SIG-M5 treated with dmso at 0.1 percent for 504 hours (cell line): ENCODE measurements around the gene ARHGAP8.
"Not testable (repeated sequence)": the region's sequence is repeated elsewhere in the genome, so short reads cannot be mapped to it uniquely, and the experiment has no call there.

Experiments used
- DNase-seq: peaks from one replicate; lab custom pipeline; 2025; ENCODE audit not compliant: unreplicated experiment; lab: John Stamatoyannopoulos, UW

Gene ARHGAP8

DNA sequence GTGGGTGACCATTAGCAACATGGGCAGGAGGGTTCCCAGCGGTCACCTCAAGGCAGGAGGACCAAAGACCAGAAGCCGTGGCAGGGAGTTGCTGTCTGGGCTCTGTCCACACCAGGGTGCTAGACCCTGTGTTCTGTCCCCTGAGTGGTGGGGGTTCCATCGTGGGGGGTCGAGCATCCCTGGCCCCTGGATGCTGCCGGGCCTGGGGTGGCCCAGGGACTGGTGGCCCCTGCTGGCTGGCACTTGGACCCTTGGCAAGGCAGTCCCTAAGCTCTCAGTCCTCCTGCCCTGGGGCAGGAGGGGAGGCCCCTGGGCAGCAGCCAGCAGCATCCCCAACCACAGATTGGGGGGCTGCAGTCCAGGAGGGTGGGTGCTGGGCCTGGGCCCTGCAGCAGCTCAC, 13.4 kb upstream of the ARHGAP8 start:
- DNase-seq = no peak

DNA sequence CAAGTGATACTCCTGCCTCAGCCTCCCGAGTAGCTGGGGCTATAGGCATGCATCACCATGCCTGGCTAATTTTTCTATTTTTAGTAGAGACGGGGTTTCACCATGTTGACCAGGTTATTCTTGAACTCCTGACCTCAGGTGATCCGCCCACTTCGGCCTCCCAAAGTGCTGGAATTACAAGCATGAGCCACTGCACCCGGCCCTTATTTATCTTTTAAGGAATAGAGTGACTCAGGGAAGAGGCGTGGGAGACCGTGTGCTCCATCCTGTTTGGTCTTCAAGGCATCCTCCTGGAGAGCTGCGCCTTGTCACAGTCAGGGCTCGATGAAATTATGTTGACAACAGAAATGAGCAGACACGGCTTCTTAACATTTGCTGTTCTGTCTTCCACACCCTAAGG, 12.7 kb upstream of the ARHGAP8 start:
- DNase-seq = not testable (repeated sequence)

DNA sequence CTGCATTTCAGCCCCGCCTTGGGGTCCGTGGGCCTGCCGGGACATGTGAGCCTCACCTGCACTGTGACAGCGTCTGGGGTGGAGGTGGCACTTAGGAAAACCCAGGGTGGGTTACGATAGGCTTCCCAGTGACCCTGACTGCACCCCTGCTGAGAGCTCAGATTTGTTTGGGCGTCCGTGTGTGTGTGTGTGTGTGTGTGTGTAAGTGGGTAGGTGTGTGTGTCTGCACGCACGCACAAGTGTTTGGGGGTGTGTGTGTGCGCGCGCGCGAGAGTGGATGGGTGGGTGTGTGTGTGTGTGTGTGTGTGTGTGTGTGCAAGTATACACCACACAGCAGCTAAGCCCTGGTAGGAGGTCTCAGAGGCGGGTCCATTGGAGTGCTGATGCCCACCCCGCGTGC, 12.1 kb upstream of the ARHGAP8 start:
- DNase-seq = no peak

DNA sequence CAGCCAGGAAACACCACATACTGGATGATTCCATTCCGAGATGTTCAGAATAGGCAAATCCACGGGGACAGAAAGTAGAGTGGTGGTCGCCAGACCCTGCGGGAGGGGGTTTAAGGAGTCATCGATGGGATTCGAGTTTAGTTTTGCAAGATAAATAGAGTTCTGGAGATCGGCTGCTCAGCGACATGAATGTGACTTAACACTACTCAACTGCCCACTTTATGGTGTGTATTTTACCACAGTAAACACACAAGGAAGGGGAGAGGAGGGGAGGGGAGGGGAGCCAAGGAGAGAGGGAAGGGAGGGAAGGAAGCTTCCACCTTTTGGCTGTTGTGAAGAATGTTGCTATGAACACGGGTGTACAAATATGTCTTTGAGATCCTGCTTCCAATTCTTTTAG, 10.4 kb upstream of the ARHGAP8 start:
- no peak for DNase-seq

DNA sequence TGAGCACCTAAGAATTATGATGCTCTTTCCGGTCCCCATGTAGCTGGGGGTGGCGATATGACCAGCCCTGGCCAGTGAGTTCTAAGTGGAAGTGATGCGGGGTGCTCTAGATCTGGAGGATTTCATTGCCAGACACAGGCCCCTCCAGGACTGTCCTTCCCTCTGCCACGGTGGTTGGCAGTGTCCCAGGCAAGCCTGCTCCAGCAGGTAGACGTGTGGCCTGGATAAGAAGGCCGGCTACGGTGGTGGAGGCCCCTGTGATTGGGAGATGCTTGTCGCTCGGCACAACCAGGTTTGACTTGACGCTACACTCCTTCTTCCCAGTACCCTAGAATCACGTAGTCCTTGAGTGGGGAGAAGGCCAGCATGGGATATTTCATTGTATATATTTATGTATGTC, 9.1 kb upstream of the ARHGAP8 start:
- no peak for DNase-seq

DNA sequence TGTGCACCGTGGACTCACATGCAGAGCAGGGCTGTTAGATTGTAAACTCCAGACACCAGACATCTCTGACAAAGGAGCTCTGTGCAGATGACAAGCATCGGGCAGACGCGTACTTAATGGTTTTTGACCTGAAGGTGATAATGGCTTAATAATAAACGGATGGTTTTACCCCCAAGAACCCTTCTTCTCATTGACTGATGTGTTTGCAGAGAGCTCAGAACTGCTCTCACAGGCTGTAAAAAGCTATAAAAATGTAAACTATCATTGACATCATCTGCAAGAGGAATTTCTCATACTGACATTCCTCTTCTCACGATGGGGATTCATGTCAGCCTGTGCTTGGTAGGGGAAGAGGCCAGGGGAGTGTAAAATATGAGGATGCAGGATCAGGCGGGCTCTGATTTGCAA, 8.6 kb upstream of the ARHGAP8 start:
- DNase-seq = no peak

DNA sequence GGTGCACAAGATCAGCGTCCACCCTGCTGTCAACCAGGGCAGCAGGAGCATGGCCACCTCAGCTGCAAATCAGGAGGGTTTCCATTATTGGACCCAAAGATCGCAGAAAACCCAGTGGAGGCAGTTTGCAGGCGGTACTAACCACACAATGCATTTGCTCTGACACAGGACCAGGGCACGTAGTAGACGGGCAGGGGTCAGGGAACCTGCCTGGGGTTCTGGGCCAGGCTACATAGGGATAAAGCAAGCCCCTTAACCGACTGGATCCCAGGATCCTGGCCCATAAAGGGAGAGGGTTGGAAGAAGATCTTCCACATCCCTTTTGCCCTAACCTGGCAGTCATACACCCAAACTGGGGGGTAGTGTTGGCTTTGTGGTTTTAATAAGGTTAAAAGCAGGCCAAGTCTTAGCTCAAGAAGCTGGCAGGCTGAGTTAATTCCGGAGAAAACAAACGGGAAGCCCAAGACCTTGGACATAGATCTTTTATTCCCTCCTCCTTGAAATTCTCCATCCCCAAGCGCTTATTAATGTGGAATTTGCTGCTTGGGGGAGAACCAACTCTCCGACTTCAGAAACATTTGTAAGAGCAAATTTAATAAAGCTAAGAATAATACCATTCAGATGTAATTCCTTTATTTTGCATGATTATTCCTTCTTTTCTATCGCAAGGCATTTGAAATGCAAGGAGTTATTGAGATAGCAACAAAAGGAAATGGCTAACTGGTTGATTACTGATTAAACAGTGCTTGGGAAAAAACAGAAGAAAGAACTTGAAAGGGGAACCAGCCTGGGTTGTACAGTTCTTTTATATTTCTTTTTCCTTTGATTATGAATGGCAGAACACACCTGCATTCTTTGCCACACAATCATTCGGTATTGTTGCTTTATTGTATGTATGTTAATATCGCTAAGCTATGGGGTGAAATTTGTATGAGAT, 6.3 kb upstream of the ARHGAP8 start:
- no peak for DNase-seq

DNA sequence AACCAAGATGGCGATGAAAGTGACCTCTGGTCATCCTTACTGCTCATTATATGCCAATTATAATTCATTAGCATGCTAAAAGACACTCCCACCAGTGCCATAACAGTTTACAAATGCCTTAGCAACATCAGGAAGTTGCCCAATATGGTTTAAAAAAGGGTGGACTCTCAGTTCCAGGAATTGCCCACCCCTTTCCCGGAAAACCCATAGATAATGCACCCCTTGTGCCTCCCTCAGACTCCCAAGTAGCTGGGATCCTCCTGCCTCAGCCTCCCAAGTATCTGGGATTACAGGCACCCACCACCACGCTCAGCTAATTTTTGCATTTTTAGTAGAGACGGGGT, 4.6 kb upstream of the ARHGAP8 start:
- DNase-seq = not testable (repeated sequence)

DNA sequence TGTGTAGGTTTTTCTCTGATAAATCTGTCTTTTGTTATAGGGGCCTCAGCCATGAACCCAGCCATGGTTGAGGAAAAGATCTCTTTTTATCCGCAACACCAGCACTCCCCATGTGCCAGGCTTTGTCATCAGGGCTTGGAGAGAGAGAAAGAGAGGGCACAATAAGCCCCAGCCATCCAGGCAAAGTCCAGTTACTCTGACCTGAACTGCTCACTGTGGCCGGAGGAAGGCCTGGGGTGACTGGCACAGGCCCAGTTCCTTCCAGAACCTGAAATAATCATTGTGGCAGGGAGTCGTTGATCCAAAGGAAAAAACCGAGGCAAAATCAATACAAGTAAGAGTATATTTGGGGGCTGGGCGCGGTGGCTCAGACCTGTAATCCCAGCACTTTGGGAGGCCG, 3.9 kb upstream of the ARHGAP8 start:
- no peak for DNase-seq

DNA sequence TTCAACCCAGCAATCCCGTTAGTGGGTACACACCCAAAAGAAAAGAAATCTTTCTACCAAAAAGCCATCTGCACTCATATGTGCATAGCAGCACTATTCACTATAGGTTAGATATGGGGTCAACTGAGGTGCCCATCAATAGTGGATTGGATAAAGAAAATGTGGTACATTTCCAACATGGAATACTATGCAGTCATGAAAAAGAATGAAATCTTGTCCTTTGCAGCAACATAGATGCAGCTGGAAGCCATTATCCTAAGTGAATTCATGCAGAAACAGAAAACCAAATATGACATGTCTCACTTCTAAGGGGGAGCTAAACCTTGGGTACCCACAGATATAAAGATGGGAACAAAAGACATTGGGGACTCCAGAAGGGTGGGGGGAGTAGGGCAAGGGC, 1.9 kb upstream of the ARHGAP8 start:
- DNase-seq = no peak

DNA sequence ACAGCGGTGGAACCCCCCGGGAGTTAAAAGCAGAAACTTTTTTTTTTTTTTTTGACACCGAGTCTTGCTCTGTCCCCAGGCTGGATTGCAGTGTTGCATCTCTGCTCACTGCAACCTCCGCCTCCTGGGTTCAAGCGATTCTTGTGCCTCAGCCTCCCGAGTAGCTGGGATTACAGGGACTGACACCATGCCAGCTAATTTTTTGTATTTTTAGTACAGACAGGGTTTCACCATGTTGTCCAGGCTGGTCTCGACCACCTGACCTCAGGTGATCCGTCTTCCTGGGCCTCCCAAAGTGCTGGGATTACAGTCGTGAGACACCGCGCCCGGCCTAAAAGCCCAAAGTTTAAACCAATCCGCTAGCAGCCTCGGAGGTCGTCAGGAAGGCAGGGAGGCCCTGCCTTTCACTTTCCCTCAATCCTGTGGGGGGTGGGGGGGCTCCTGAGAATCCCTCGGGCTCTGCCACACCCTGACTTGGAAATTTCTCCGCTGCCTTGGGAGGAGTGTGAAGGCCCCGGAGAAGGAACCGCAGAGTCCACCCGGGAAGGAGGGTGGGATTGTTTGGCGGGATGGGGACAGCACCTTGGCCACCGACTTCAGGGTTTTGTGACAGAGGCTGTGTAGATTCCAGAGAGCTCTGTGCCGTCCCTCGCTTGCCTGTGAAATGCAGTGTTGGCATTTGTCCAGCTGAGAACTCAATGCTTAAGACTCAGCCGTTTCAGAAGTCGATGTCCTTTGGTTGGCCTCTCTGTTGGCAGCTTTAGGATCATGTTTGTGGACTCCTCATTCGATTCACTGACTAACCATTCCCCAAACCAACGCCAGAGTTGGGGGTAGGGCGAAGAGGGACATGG, 1.0 kb downstream of the ARHGAP8 start:
- no peak for DNase-seq

DNA sequence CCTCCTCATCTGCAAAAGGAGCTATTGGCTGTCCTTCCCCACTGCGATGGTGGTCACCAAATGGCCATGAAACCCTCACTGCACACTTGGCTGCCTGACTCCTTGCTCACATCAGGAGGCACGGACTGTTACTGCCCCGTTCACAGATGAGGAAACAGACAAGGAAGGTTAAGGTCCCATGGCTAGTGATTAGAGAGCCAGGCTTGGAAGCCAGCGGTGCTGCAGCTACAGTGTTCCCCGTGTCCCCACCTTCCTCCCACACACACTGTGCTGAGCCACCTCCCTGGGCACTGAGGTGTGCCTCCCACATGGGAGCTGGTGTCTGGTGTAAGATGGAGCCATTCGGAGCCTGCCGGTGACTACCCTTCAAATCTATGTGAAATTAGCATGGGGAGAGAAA, 2.6 kb downstream of the ARHGAP8 start:
- no peak for DNase-seq

DNA sequence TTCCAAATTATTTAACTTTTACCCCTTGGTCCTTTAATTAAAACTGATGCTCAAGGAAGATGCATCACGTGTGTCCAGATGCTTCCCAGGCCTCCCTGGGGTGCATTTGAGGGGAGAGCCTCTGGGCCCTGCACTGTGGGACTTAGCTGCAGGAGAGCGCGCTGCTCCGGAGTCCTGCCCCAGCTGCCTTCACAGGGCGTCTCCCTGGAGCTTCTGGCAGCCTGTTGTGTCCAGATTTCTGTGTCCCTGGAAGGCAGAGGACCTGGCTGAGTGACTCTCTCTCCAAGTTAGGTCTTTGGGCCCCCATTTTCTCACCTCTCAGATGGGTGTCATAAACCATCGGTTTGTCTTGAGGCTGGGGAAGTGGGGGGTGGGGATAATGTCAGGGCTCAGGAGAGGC, 3.0 kb downstream of the ARHGAP8 start:
- no peak for DNase-seq

DNA sequence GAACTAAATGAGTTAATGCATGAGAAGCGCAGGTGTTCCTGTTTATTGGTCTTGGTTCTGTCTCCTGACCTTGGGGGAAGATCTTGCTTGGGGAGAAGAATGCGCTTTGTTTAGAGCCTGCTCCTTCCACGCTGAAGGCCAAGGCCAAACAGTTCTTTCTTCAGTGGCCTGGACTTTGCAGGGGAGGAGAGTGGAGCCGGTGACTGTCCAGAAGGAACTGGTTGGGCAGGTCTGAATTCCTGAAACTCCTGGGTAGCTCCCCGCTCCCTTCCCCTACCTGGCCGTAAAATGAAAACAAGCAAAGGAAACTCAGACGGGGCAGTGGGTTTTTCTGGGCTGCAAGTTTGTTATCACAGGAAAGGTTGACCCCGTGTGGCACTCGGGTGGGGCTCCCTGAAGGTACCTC, 3.6 kb downstream of the ARHGAP8 start:
- no peak for DNase-seq

DNA sequence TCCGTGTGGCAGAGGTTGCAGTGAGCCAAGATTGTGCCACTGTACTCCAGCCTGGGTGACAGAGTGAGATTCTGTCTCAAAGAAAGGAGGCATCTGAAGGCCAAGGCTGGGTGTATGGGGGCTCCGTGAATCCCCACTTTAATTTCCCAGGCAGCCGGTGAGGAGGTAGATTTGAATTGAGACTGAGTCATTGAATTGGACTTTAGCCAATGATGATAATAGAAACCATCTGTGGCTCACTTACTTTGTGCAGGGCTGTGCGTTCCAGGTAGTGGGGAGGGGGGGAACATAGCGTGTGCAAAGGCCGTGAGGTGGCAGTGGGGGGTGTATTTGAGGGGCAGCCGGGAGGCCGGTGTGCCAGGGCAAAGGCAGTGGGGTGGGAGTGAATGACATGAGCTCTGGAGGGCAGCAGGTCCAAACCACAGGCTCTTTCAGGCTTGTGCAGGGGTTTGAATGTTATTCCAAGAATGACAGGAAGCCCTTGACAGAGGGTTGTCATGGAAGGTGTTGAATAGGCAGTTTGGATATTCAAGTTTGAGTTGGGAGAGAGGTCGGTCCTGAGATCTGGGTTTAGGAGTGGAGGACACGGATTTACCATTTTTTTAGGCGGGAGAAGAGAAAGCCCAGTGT, 6.1 kb downstream of the ARHGAP8 start:
- DNase-seq = no peak

DNA sequence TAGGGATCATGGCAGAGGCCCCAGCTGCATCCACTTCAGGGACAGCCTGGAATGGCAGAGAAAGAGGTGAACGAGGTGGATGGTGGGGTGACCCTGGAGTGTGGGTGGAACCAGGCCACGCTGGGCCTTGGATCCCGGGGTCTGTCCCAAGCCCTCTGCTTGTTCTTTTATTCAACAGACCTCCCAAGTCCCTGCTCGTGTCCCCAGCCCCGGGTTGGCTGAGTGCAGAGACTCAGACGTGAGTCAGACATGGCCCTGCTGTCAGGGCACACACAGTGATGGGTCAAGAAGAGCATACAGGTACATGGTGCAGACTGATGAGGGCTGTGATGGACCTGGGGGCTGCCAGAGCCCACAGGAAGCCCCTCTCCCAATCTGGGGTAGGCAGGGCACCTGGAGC, 6.6 kb downstream of the ARHGAP8 start:
- DNase-seq = no peak

DNA sequence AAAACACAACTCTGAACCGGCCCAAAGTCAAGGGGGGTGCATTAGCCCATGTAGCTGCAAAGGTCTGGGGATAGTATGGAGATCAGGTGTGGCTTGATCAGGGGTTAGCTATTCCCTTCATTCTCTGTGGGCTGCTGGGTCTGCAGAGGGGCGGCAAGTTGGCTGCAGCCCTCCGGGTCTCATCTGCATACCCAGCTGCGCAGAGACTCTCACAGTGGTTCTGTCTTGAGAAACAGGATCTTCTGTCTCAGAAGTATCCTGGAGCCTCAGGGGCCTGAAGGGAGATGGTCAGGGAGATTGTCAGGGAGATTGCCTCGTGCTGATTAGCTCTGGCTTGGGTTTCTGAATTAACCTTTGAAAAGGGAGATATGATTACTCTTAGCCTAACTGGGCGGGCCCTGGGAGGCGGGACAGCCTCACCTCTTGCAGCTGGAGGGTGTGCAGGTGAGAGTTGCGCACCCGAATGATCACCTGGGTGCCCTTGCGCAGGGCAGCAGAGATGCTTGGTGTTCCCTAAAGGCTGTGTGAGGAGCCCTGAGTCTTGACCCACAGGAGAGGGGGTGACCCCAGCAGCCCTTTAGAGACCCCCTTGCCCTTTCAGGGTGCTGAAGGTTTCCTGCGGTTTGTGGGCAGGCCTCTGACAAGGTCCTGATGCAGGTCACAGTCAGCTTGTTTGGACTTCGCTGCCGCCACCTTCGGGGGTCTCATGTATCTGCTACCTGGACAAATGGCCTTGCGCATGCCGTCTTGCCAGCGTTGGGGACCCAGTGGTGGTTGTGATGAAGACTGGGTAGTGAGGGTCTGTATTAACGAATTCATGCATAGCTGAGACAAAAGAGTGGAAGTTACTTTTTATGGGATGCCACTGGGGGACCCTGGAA, 7.3 kb downstream of the ARHGAP8 start:
- DNase-seq = no peak

DNA sequence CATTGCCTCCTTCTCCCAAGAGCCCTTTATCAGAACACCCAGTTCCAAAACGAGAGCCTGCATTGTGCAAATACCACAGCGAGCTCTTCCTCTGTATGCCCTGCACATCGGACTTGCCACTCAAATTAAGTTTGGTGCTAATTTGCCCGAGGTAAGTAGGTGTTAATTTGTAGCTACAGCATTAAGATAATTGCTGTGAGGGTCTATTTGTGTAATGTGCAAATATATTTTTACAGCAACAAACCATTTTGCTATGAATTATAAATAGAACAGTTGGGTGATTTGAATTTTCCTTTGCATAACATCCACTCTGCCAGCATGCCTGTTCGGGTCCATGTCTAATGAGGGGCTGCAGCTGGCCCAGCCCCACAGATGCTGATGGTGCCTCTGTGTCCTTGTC, 8.1 kb downstream of the ARHGAP8 start:
- no peak for DNase-seq

DNA sequence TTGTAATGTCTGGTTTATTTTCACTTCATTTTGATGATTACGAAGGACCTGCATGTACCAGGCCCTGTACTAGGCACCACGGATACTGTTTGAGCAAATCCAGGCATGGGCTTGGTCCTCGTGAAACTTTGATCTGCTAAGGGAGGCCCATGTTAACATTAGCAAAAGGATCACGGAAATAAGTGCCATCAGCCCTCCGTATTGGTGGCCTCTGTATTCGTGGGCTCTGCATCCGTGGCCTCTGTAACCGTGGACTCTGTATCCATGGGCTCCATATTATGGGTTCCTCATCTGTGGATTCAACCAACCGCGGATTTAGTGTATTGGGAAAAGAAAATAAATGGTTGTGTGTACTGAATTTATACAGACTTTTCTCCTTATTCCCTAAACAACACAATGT, 8.7 kb downstream of the ARHGAP8 start:
- no peak for DNase-seq

DNA sequence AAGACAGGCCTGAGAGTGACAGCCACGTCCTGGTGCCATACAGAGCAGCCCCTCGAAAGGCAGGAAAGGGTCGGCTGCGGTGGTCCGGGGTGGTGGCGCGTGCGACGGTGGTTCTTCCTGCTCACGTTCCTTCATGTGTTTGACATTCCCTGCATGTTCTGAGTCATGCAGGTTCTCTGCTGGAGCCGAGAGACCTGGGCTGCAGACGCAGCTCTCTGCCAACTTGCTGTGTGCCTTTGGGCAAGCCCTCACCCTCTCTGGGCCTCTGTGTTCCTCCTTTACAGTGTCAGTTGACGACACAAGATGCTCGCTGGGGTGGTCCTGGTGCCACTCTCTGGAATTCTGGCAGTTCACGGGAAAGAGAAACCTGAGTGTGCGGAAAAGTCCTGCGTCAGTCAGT, 12.0 kb downstream of the ARHGAP8 start:
- no peak for DNase-seq

DNA sequence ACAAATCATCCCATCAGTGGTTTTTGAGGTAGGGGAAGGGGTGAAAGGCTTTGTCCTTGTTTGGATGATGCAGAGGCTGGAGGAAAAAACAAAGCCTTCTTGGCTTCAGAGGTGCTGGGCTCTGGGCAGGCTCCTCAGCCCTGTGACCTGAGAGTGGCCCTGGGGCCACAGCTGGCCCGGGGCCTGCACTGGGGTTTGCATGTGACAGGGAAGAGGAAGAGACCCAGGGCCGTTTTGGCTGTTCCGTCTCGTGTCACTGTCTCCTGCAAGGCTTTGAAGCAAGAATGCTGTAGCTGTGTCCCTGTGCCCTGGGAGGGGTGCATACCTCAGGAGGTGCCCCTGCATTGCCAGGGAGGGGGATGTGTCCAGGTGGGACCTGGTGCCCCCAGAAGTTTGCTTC, 12.6 kb downstream of the ARHGAP8 start:
- no peak for DNase-seq
